NCI-H2227 treated with DMSO at 0.1 percent for 48 hours (cell line): ENCODE measurements around the gene SNAP25.
A peak's percentile ranks its signal among the peaks of the same experiment; 100 is the strongest.

Experiments used
- DNase-seq: peaks from one replicate; lab custom pipeline; 2025; lab: John Stamatoyannopoulos, UW

The SNAP25 gene

DNA sequence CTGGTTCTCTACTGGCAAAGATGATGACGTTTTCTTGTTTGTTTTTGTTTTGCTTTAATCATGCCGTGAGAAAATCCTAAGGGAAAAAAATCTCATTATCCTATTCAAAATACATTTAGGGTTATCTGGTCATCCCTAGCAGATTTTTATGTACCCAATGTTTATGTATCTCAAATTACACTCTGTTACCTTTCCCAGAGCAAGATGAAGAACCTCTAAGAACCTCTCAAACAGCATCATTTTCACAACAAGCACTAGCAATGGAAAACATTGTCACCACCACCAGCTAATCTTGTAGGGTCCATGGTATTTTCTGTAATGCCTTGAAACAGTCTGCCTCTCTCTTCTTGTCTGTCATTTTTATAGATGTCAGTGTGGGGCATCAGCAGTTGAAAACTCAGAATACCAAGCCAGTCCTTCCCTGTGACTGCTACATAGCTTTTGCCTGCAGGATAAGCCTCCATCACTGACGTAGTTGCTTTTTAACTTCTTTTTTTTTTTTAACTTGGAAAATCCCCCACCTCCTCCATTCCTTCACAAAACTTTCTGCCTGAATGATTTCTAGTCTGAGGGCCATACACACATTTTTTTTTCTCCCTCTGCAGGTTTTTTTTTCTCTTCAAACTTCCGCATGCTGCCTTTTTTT is 2.4 kb upstream of the SNAP25 start:
- no peak for DNase-seq

DNA sequence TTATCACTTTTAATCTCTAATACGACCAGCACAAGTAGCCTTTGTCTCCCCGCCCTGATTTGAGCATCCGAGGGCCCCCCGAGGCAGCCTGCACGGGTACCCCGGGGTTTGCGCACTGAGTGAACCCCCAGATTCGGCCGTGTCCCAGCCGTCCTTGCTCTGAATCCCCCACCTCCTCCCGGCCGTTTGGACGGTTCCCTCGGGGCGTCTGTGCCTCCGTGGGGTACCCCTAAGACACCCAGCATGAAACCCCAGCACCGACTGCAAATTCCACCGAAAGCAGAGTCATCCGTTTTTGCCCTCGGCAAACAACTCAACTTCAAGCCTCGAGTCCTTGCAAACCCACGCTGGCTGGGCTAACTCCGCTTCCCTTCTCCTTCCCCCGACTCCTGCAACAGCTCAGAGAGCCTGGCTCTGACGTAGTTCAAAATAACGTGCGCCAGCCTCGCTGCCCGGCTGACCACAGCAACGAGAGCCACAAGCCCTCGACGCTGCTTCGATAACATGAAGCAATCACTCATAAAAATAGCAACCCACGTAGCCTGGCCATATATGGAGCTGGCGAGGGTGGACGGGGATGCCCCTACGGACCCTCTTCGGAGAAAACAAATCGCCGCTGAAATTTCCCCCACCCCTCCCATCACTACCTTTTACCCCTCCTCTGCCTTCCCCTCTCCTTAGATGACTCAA is 764 bp upstream of the SNAP25 start:
- peak; percentile 91 for DNase-seq

DNA sequence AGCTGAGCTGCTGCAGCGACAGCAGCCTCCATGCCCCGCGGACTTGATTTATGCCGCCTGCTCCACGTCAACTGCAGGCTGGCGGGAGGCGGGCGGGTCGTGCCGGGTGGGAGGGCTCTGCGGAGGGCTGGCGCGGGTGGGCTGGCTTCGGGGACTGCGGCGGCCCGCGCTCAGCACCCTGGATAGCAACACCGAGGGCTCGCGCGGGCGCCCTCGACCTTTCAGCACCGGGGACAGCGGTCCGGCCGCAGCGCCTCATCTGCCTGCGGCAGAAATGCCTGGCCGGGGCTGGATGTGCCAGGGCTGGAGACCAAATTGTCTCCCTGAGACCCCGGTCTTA is 792 bp downstream of the SNAP25 start:
- DNase-seq = peak; percentile 62

- DNase-seq = no peak
Measured at GRCh38 chr20:10219993-10220750, 1.5 kb downstream of the SNAP25 start.

DNA sequence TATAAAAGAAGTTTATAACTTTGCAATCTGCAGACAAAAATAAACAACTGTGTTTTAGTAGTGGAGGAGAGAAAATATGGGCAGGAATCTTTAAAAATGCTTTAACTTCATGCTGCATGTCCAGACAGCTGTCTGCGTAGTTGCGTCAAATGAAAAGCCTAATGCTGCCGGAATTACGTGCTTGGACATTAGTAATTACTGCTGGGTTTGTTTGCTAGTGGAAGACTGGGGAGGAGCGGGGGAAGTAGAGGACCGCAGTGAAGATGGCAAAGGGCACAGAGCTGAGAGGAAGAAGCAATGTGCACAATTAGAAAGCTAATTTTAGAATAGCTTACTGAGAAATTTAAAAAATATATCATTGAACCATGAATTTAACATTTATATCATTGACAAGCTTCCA is 2.4 kb downstream of the SNAP25 start:
- DNase-seq = peak; percentile 59

- DNase-seq = no peak
Measured at GRCh38 chr20:10225439-10226060, 6.9 kb downstream of the SNAP25 start.

- peak; percentile 41 for DNase-seq
Measured at GRCh38 chr20:10228330-10228729, 9.7 kb downstream of the SNAP25 start.

DNA sequence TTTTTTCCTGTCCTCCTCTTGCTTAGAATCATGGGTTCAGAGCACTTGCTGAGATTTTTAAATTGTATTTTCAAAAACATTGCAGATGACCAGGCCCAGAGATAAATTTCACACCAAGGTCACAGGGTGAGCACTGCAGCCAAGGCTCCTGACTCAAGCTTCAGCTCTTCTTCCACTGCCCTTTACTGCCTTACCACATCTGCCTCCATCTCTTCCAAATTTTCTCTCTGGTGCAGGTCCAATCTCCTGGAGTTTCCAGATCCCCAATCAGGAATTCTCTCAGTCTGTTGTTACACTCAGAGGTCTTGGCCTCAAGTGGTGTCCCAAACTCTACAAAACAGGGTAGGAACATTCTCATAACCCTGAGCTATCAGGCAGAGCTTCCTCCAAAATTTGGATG is 12.7 kb downstream of the SNAP25 start:
- DNase-seq = no peak

DNA sequence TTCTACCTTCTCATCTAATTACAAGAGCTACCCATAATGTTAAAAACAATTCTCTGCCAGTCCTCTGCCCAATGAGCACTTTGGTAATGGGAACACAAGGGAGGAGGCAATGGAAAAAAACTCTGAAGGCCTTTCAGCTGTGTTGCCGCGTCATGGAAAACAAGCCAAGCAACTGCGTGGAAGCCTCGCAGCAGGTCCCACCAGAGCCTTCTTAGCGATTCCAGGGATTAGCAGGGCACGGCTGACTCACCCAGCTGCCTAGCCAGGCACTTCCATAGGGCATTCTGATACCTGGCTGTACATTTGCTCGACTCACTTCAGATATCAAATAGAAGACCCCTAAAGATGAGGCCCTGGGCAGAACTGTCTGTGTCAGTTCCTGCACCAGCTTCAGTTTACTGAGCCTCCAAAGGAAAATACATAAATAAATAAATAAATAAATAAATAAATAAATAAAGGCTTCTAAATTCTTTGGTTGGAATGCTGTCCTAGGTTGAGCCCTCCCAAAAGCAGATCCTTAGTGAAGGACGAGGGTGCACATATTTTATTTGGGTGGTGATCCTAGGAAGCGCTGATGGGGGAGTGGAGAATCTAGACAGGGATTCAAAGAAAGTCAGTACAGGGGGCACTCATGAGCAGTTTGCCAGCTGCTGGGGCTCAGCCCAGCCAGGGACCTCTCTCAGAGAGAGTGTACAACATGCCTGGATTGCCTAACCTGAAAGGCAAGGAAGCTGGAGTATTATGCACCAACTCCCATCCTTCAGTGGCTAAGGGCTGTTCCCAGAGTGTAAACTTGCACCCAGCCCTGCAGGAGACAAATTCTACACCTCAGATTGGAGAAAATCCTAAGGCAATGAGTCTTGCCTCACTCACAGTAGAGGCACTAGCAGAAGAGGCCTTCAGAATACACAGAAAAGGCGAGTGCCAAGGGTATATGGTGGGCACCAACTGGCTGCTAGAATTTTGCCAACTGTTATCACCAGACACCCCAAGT is 18.2 kb downstream of the SNAP25 start:
- DNase-seq = no peak

GRCh38 chr20:10239954-10240353 is 21.3 kb downstream of the SNAP25 start:
- DNase-seq = no peak

- DNase-seq = no peak
Measured at GRCh38 chr20:10240655-10241054, 22.0 kb downstream of the SNAP25 start.

DNA sequence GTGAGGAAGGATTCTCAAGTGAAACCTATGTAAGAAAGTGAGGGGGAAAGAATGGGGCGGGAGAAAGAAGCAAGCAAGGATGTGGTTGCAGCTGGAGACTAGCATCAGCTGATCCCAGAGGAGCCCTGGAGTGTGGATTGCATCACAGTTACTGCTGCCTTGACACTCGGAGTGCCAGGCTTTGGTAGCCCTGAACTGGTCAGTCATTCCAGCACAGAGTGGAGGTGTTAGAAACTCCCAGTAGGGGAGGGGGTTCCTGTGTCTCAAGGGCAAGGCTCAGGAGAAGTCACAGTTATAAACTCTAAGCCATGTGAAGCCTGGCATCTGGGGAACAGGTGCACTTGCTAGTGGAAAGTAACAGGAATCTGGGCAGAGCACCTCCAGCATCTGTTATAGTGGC is 23.5 kb downstream of the SNAP25 start:
- no peak for DNase-seq

- DNase-seq = no peak
Measured at GRCh38 chr20:10247440-10247839, 28.8 kb downstream of the SNAP25 start.

- no peak for DNase-seq
Measured at GRCh38 chr20:10249048-10249770, 30.6 kb downstream of the SNAP25 start.

DNA sequence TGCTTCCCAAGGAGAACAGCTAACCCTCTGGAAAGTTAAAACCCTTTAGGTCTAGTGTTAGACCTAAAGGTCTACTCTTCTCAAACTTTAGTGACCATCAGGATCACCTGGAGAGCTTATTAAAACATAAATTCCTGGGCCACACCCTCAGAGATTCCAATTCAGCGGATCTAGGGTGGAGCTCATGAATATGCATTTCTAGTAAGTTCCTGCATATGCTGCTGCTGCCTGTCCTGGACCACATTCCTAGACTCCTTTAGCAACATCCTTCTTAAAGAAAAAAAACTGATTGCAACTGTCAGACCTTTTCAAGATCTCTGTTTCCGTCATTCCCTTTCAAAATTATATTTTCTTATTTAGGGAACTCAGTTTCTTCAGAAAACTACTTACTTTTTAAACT is 31.2 kb downstream of the SNAP25 start:
- DNase-seq = no peak

DNA sequence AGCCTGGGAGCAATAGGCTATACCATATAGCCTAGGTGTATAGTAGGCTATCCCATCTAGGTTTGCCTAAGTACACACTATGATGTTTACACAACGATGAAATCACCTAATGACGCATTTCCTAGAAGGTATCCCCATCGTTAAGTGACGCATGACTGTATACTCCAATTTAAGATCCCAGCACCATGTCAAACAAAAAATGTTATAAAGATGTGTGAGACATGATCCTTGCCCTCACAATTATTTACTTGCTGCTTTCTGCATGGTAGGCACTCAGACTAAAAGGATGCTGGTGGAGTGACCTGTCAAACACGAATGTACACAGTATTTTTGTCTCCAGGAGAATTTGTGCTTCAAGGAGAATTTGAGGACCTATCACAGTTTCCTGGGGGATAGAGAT is 32.3 kb downstream of the SNAP25 start:
- DNase-seq = no peak

GRCh38 chr20:10253780-10254179 is 35.1 kb downstream of the SNAP25 start:
- no peak for DNase-seq

DNA sequence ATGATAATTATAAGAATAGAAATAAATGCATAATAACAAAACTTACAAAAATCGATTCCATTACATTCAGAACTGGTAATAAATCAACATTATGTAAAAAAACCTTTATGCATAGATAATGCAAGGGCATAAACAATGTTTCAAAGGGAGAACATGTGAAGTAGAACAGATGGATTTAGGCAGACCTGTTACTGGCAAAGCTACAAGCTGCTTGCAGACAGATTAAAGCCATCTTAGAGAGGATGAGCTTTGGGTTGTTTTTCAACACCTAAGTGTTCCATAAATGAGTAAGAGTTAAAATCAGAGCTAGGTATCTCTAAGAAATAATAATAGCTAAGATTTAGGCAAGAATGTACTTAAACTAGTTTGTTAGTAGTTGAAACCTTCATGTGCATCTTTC is 37.2 kb downstream of the SNAP25 start:
- no peak for DNase-seq

GRCh38 chr20:10259166-10259565 is 40.5 kb downstream of the SNAP25 start:
- DNase-seq = no peak

DNA sequence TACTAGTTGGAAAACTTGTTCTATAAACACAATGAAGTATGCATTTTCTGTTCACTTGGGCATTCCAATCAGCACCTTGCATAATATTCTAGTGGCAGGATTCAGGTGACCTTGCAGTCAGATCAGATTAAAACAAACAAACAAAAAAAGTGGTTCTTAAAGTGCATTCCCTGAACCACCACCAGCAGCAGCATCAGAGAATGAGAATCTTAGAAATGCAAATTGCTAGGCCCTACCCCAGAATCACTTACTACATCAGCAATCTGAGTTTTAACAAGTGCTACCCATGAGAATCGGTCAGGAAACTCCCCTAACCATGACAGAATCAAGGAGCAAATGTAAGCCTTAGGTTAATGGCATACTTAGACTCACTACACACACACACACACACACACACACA is 41.7 kb downstream of the SNAP25 start:
- no peak for DNase-seq

GRCh38 chr20:10261702-10262101 is 43.1 kb downstream of the SNAP25 start:
- no peak for DNase-seq
